Measurements from ENCODE around the gene IL17D.

DNA sequence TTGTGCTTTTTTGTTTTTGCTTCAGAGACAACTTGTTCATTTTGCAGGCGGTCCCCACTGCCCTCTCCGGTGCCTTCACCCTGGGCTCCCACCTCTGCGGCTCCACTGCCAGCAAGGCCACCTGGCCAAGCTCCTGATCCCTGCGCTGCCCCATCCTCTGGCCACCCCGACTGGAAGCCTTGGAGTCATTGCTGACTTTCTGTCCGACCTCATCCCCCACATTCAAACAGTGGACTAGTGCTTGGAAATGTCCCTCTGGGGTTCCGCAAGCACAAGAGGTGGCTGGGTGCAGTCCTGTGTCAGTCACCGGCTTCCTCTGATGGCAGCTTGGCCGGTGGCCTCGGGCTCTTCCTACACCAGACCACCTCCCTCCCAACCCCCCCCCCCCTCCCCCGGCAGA, 17.0 kb downstream of the IL17D start:
- TF ChIP-seq POLR2A (IDR thresholded peaks at IDR 0.05) (no peak), CTCF (IDR thresholded peaks at IDR 0.05) (no peak)
